ENCODE results near the gene PARD3B. TPM values are rescaled to one million over a fixed set of nuclear protein-coding genes. Genes with fewer than 3 reads are reported as not detected.

Gene PARD3B
- total RNA-seq, 1 experiment from 2014 or later = 2.0 TPM

DNA sequence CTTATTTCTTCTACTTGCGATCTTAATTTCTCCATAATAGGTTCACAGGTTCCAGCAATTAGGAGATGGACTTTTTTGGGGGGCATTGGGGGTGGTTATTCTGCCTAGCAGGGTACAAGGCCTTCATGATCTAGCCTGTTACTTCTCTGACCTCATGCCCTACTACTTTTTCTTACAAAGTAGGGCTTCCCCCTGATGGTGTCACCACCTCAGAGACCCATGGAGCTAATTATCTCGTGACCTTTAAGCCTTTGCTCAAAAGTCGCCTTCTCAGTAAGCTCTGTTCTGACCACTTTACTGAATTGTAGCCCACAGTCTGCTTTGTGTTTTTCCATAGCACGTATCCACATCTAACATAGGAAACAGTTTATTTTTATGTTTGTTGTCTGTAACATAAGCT lies 458.0 kb downstream of the PARD3B start:
- RAD21 ChIA-PET (ENCODE audit: low non-redundant PET in 1 of 2, low total read pairs in 2 of 2, uncharacterized antibody in 2 of 2, unreplicated experiment in 2 of 2) = no interaction called here
- BruUV-seq (replicated peaks) = no TSS peak
- H2AFZ ChIP-seq (ENCODE audit: low read depth, low read length, poor library complexity, severe bottlenecking) = no peak overlapping the region
- no peaks in the 10 kb centered on the region for H3K79me2 ChIP-seq (ENCODE audit: insufficient read depth, low read length)
- no peaks in the 10 kb centered on the region for H3K4me1 ChIP-seq (ENCODE audit: control insufficient read depth in 1 of 2, insufficient read depth in 2 of 2, low read length in 2 of 2)
- no peak overlapping the region for H3K4me2 ChIP-seq (ENCODE audit: low read length)
- DNase-seq (ENCODE audit: low read depth, low spot score) = no peak
- no peaks in the 10 kb centered on the region for H3K9me2 ChIP-seq (ENCODE audit: insufficient read depth)
- no peaks in the 10 kb centered on the region for H3K9me3 ChIP-seq (ENCODE audit: control insufficient read depth in 1 of 2, insufficient read depth in 1 of 2, low read depth in 1 of 2, low read length in 2 of 2)
- no peaks in the 10 kb centered on the region for H3K27me3 ChIP-seq (ENCODE audit: insufficient read depth, low read length)
- H4K20me1 ChIP-seq (ENCODE audit: insufficient read depth) = no peaks in the 10 kb centered on the region
- no peaks in the 10 kb centered on the region for H3K36me3 ChIP-seq (ENCODE audit: control insufficient read depth in 1 of 2, insufficient read depth in 2 of 2, low read length in 2 of 2)
- no peak for TF ChIP-seq CEBPB (IDR thresholded peaks at IDR 0.05; ENCODE audit: low read depth)
- TF ChIP-seq RAD21 (IDR thresholded peaks at IDR 0.05; ENCODE audit: low read depth) = no peak
- TF ChIP-seq EZH2phosphoT487 (IDR thresholded peaks at IDR 0.05; ENCODE audit: borderline replicate concordance) = no peak
- no peak for TF ChIP-seq TCF7L2 (IDR thresholded peaks at IDR 0.05; ENCODE audit: borderline replicate concordance, extremely low read depth, insufficient read depth, insufficient read length)
- CTCF ChIA-PET = no interaction called here
- no peak overlapping the region for H3K27ac ChIP-seq (ENCODE audit: low read depth, low read length)
- POLR2A ChIA-PET = no interaction called here
- intact Hi-C loops (cut with micrococcal nuclease) = no loop called here
- no peak overlapping the region for H3K9ac ChIP-seq (ENCODE audit: low read length)
- no peak overlapping the region for H3K4me3 ChIP-seq (replicated peaks in 1 of 2; ENCODE audit: low read depth in 1 of 2, low read length in 2 of 2)
- ATAC-seq = no peak

DNA sequence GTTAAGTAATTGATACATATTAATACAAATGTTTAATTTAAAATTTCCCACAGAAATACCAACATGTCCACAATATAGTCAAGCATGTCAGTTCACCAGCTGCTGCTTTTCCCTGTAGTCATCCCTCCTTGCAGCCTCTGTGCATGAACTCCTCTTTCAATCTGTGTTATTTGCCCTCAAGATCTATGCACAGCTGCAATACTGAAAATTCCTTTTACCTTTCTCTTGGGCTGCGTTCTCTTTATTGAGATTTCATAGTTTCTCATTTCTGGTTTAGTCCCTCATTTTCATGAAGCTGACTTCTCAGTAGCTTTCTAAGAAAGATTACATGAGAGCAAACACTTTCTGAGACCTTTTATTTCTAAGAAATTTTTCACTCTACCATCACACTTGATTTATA lies 464.9 kb downstream of the PARD3B start:
- H3K79me2 ChIP-seq (ENCODE audit: insufficient read depth, low read length) = no peaks in the 10 kb centered on the region
- ChIA-PET CTCF (no interaction called here), RAD21 (ENCODE audit: low non-redundant PET in 1 of 2, low total read pairs in 2 of 2, uncharacterized antibody in 2 of 2, unreplicated experiment in 2 of 2) (no interaction called here), POLR2A (no interaction called here)
- BruUV-seq (replicated peaks) = no TSS peak
- no peaks in the 10 kb centered on the region for H3K36me3 ChIP-seq (ENCODE audit: control insufficient read depth in 1 of 2, insufficient read depth in 2 of 2, low read length in 2 of 2)
- no peaks in the 10 kb centered on the region for H3K4me1 ChIP-seq (ENCODE audit: control insufficient read depth in 1 of 2, insufficient read depth in 2 of 2, low read length in 2 of 2)
- no peak for ATAC-seq
- no peaks in the 10 kb centered on the region for H3K9me2 ChIP-seq (ENCODE audit: insufficient read depth)
- H4K20me1 ChIP-seq (ENCODE audit: insufficient read depth) = no peaks in the 10 kb centered on the region
- H3K9me3 ChIP-seq (ENCODE audit: control insufficient read depth in 1 of 2, insufficient read depth in 1 of 2, low read depth in 1 of 2, low read length in 2 of 2) = no peaks in the 10 kb centered on the region
- DNase-seq (ENCODE audit: low read depth, low spot score) = no peak
- H3K4me3 ChIP-seq (replicated peaks in 1 of 2; ENCODE audit: low read depth in 1 of 2, low read length in 2 of 2) = no peak overlapping the region
- H3K4me2 ChIP-seq (ENCODE audit: low read length) = no peak overlapping the region
- H3K27me3 ChIP-seq (ENCODE audit: insufficient read depth, low read length) = no peaks in the 10 kb centered on the region
- H3K27ac ChIP-seq (ENCODE audit: low read depth, low read length) = no peak overlapping the region
- TF ChIP-seq, protein P1, sequence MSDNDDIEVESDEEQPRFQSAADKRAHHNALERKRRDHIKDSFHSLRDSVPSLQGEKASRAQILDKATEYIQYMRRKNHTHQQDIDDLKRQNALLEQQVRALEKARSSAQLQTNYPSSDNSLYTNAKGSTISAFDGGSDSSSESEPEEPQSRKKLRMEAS (IDR thresholded peaks at IDR 0.05) = no peak
- TF ChIP-seq CBX3 (IDR thresholded peaks at IDR 0.05; ENCODE audit: low read depth) = no peak
- no peak for TF ChIP-seq SRF (IDR thresholded peaks at IDR 0.05; ENCODE audit: low read depth)
- TF ChIP-seq ZNF274 (IDR thresholded peaks at IDR 0.05; ENCODE audit: low read depth, low read length) = no peak
- no peak for TF ChIP-seq RAD21 (IDR thresholded peaks at IDR 0.05; ENCODE audit: low read depth)
- TF ChIP-seq CEBPB (IDR thresholded peaks at IDR 0.05; ENCODE audit: low read depth) = no peak
- no peak overlapping the region for H3K9ac ChIP-seq (ENCODE audit: low read length)
- intact Hi-C loops (cut with micrococcal nuclease) = no loop called here
- H2AFZ ChIP-seq (ENCODE audit: low read depth, low read length, poor library complexity, severe bottlenecking) = no peak overlapping the region
